Measurements from ENCODE around the gene SLC19A2.

DNA sequence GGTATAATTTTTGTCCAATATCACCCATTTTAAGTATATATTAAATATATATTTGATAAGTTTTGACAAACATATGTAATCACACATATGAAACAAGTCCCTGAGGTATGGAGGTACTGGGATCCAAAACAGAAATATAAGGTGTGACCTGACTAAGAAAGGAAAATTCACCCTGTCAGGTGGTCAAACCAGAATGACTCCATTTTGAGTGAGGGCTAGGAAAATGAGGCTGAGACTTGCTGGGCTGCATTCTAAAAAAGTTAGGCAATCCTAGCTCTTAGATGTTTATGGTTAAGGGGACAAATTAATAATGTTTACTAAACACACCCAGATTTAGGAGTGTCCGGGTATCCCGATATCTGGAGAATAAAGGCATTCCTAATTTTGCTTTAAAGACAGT, 11.6 kb upstream of the SLC19A2 start:
- TF ChIP-seq, protein P1, sequence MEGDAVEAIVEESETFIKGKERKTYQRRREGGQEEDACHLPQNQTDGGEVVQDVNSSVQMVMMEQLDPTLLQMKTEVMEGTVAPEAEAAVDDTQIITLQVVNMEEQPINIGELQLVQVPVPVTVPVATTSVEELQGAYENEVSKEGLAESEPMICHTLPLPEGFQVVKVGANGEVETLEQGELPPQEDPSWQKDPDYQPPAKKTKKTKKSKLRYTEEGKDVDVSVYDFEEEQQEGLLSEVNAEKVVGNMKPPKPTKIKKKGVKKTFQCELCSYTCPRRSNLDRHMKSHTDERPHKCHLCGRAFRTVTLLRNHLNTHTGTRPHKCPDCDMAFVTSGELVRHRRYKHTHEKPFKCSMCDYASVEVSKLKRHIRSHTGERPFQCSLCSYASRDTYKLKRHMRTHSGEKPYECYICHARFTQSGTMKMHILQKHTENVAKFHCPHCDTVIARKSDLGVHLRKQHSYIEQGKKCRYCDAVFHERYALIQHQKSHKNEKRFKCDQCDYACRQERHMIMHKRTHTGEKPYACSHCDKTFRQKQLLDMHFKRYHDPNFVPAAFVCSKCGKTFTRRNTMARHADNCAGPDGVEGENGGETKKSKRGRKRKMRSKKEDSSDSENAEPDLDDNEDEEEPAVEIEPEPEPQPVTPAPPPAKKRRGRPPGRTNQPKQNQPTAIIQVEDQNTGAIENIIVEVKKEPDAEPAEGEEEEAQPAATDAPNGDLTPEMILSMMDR (IDR thresholded peaks at IDR 0.05), result no peak
- TF ChIP-seq POLR2A (IDR thresholded peaks at IDR 0.05) (no peak), POLR2AphosphoS5 (IDR thresholded peaks at IDR 0.05) (no peak)
